ENCODE measurements around the gene SORT1. TPM values are rescaled to one million over a fixed set of nuclear protein-coding genes. Genes with fewer than 3 reads are reported as not detected.

Gene SORT1
- total RNA-seq, 1 donor from 2014 or later = 183 TPM

DNA sequence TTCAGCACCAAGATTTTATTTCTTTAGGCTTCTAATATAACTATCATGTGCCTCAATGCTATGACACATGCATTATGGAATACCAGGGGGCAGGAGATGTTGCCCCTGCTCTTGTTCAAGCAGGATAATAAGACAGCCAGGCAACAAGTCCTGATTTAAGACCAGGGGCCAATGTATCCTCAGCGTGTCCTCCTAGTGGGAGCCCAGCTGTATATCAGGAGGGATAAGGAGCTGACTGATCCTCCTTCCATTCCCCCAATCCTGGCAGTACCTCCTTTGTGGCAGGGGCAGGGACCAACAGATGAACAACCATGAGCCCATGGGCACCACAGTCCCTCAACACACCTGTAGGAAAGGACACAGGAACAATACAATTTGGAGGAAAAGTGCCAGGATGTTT is 29.3 kb downstream of the SORT1 start:
- TF ChIP-seq, protein P1, sequence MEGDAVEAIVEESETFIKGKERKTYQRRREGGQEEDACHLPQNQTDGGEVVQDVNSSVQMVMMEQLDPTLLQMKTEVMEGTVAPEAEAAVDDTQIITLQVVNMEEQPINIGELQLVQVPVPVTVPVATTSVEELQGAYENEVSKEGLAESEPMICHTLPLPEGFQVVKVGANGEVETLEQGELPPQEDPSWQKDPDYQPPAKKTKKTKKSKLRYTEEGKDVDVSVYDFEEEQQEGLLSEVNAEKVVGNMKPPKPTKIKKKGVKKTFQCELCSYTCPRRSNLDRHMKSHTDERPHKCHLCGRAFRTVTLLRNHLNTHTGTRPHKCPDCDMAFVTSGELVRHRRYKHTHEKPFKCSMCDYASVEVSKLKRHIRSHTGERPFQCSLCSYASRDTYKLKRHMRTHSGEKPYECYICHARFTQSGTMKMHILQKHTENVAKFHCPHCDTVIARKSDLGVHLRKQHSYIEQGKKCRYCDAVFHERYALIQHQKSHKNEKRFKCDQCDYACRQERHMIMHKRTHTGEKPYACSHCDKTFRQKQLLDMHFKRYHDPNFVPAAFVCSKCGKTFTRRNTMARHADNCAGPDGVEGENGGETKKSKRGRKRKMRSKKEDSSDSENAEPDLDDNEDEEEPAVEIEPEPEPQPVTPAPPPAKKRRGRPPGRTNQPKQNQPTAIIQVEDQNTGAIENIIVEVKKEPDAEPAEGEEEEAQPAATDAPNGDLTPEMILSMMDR (IDR thresholded peaks at IDR 0.05) = no peak
- H3K4me3 ChIP-seq = no peak overlapping the region
- DNase-seq (no peak), ATAC-seq (no peak)
- intact Hi-C loops (cut with DNase I) = no loop called here
- H3K27me3 ChIP-seq = no peaks in the 10 kb centered on the region
- no peak overlapping the region for H3K27ac ChIP-seq
- no peaks in the 10 kb centered on the region for H3K9me3 ChIP-seq
- H3K36me3 ChIP-seq = peaks cover 24% of the 10 kb centered on the region
- peaks cover 47% of the 10 kb centered on the region for H3K4me1 ChIP-seq

DNA sequence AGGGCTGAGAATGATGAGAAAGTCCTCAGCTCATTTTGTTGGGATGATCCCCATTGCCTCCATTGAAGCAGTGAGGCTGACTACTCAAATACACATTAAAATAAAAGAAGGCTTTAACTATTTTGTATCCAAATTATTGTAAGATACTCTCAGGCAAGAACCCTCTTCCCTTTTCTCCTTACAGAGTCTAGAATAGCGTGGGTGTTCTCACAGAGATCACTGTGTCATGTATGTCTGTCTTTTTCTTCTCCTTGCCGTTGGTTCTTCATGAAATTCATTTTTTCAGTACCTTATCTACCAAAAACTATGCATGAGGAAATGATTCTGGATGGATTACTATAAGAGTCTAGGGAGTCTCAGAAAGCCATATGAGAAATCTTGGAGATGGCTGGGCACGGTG is 30.1 kb downstream of the SORT1 start:
- Histone ChIP-seq H3K27ac (no peak overlapping the region), H3K4me1 (peaks cover 41% of the 10 kb centered on the region), H3K4me3 (no peak overlapping the region), H3K27me3 (no peaks in the 10 kb centered on the region), H3K36me3 (peaks cover 24% of the 10 kb centered on the region), H3K9me3 (no peaks in the 10 kb centered on the region)
- TF ChIP-seq, protein P1 (IDR thresholded peaks at IDR 0.05) = no peak
- ATAC-seq = peak; percentile 20
- DNase-seq = no peak
- intact Hi-C loops (cut with DNase I) = no loop called here

GRCh38 chr1:109365642-109366204 is 32.0 kb downstream of the SORT1 start:
- TF ChIP-seq, protein P1 (IDR thresholded peaks at IDR 0.05) = no peak
- intact Hi-C loops (cut with DNase I) = no loop called here
- Histone ChIP-seq H3K36me3 (peaks cover 24% of the 10 kb centered on the region), H3K4me3 (no peak overlapping the region), H3K27me3 (no peaks in the 10 kb centered on the region), H3K27ac (no peak overlapping the region), H3K9me3 (no peaks in the 10 kb centered on the region), H3K4me1 (peaks cover 22% of the 10 kb centered on the region)
- DNase-seq (no peak), ATAC-seq (no peak)

GRCh38 chr1:109361649-109362048 is 36.1 kb downstream of the SORT1 start:
- TF ChIP-seq, protein P1 (IDR thresholded peaks at IDR 0.05) = no peak
- Histone ChIP-seq H3K4me1 (no peaks in the 10 kb centered on the region), H3K36me3 (peaks cover 18% of the 10 kb centered on the region), H3K4me3 (no peak overlapping the region), H3K27me3 (no peaks in the 10 kb centered on the region), H3K9me3 (no peaks in the 10 kb centered on the region), H3K27ac (no peak overlapping the region)
- intact Hi-C loops (cut with DNase I) = no loop called here
- no peak for DNase-seq
- ATAC-seq = no peak

GRCh38 chr1:109361069-109361468 is 36.6 kb downstream of the SORT1 start:
- H3K27ac ChIP-seq = no peak overlapping the region
- H3K4me1 ChIP-seq = no peaks in the 10 kb centered on the region
- ATAC-seq (no peak), DNase-seq (no peak)
- H3K9me3 ChIP-seq = no peaks in the 10 kb centered on the region
- intact Hi-C loops (cut with DNase I) = no loop called here
- peaks cover 12% of the 10 kb centered on the region for H3K36me3 ChIP-seq
- TF ChIP-seq, protein P1 (IDR thresholded peaks at IDR 0.05) = no peak
- H3K27me3 ChIP-seq = no peaks in the 10 kb centered on the region
- no peak overlapping the region for H3K4me3 ChIP-seq

- Histone ChIP-seq H3K27me3 (no peaks in the 10 kb centered on the region), H3K4me1 (no peaks in the 10 kb centered on the region), H3K36me3 (peaks cover 10% of the 10 kb centered on the region), H3K27ac (no peak overlapping the region), H3K4me3 (no peak overlapping the region), H3K9me3 (no peaks in the 10 kb centered on the region)
- intact Hi-C loops (cut with DNase I) = no loop called here
- TF ChIP-seq, protein P1 (IDR thresholded peaks at IDR 0.05) = no peak
- no peak for DNase-seq
- no peak for ATAC-seq
Measured at GRCh38 chr1:109357616-109358015, 40.1 kb downstream of the SORT1 start.

Measured in upper lobe of right lung (tissue), 1 donor.